K562 (cell line): Measurements from ENCODE around the gene PHF19. TPM values are rescaled to one million over a fixed set of nuclear protein-coding genes. Genes with fewer than 3 reads are reported as not detected.

ENCODE experiments used
- HNRNPH1 ChIP-seq: fragments of 200-400 bp; formaldehyde crosslinking; optimal IDR thresholded peaks from 2 replicates; pipeline ENCODE3; 2017; ENCODE audit warnings: low read depth, mild to moderate bottlenecking, low read length, moderate library complexity
- HNRNPLL ChIP-seq: fragments of 200-400 bp; formaldehyde crosslinking; IDR thresholded peaks from 2 replicates; pipeline ENCODE4 v1.6.1; 2017; ENCODE audit warnings: low read length, low read depth, mild to moderate bottlenecking; ENCODE audit not compliant: poor library complexity, severe bottlenecking
- KAT2B ChIP-seq: IDR thresholded peaks from one replicate; pipeline ENCODE4 v1.6.1; 2012; ENCODE audit warnings: low read depth, mild to moderate bottlenecking, control low read depth, inconsistent platforms, low read length, moderate library complexity
- POLR2AphosphoS2 ChIP-seq: IDR thresholded peaks from 2 replicates; pipeline ENCODE4 v1.6.1; 2012; ENCODE audit warnings: low read length, improper control_type of control experiment
- POU5F1 ChIP-seq: fragments of 150-350 bp; IDR thresholded peaks from 2 replicates; pipeline ENCODE4 v1.6.1; 2014; ENCODE audit warnings: borderline replicate concordance, low read length, low read depth, mild to moderate bottlenecking; ENCODE audit not compliant: partially characterized antibody
- RHOXF2B ChIP-seq: fragments of 250-450 bp; sonication (Bioruptor Pico); conservative IDR thresholded peaks from 2 replicates; pipeline ENCODE4 v1.5.1; 2021
- TCFL5 ChIP-seq: fragments of 250-450 bp; sonication (Bioruptor Pico); conservative IDR thresholded peaks from 2 replicates; pipeline ENCODE4 v1.6.1; 2021; ENCODE audit warnings: mild to moderate bottlenecking, moderate library complexity, matching md5 sums
- ZFP91 ChIP-seq: sonication (generic); formaldehyde crosslinking; IDR thresholded peaks from 2 replicates; pipeline ENCODE4 v1.8.0; 2022; ENCODE audit warnings: mild to moderate bottlenecking, missing genetic modification reagents
- polyA plus RNA-seq, 8 experiments: library from polyadenylated mRNA; depleted of rRNA in 4 of 8; stranded (reverse) in 5 of 8; unstranded in 3 of 8; fragments of >200 nt; fragmentation: Nextera tagmentation in 2 of 8; fragmentation: Illumina TruSeq in 1 of 8; extraction: Ambion mirVana in 2 of 8; extraction: Trizol in 1 of 8; gene quantifications; 2 replicates each; pipeline versions ENCODE4 v1.2.1 to v1.2.3, GENCODE V29; 2011 to 2014; ENCODE audit warnings: inconsistent platforms in 1 of 8, missing spikeins in 1 of 8
- total RNA-seq, 7 experiments: library from RNA; depleted of rRNA in 6 of 7; stranded (reverse); fragments of >200 nt in 6 of 7; fragmentation: Illumina TruSeq in 2 of 7; extraction: Trizol in 2 of 7; gene quantifications; 2 replicates each; pipeline versions ENCODE4 v1.2.1 to v1.2.3, GENCODE V29; 2011 to 2021; ENCODE audit warnings: low replicate concordance in 1 of 7
- TF ChIP-seq, protein P1 (sequence below): IDR thresholded peaks from 3 replicates; pipeline ENCODE4 v1.6.1; 2011; ENCODE audit warnings: borderline replicate concordance, mild to moderate bottlenecking, moderate library complexity; ENCODE audit not compliant: insufficient read length; ENCODE audit errors: extremely low read depth
- TF ChIP-seq, protein P2 (sequence below): fragments of 450-650 bp; IDR thresholded peaks from 2 replicates; pipeline ENCODE4 v1.6.1; 2016; ENCODE audit warnings: mild to moderate bottlenecking, moderate library complexity

The PHF19 gene
- total and polyA plus RNA-seq, 9 of the 15 experiments (the other 6 are each of a cell fraction or from before 2014, with no cell fraction given) = 95.8 to 403 (median 255) TPM

DNA sequence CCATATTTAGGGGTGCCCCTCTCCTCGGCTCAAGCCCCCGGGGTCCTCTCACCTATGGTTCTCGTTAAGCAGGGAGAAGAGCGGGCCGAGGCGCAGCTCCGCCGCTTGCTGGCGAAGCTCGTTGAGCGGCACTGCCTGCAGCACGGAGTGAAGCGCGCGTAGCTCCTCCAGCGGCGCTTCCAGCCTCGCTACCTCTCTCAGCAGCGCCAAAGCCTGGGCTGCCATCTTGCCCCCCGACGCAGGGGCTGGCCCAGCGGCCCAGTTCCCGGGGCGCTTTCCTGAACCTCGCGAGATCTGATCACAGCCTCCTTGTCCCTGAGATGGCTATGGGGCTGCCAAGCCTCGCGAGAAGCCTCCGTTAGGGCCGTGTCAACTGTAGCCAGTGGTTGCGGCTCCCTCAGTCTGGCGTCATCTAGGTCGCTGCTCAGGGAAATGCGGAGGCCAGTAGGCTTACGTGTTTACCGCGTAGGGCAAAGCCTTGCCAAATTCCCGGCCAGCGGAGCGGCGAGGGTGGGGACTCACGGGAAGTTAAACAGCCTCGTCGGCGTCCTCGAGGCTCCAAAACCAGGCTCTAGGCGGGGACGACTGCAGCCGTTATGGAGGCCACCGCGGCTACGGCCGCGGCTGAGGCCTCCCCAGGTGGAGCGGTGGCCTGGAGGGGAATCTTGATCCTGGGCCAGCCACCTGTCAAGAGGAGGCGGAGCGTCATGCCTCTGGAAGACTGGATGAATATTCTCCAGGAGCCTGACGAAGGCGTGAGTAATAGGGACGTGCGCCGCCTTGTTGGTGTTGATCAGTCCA lies 34.1 kb downstream of the PHF19 start, which contains the start of gene PSMD5 (continued):
- TF ChIP-seq HNRNPLL (no peak), POLR2AphosphoS2 (0 out of 2 replicates have a peak, but pooled peaks have one; percentile 29), TCFL5 (CRISPR knock-in tag) (no peak), ZFP91 (CRISPR knock-in tag) (no peak), POU5F1 (no peak), RHOXF2B (CRISPR knock-in tag) (0 out of 2 replicates have a peak, but pooled peaks have one; percentile 82), HNRNPH1 (no peak), KAT2B (no peak)
- TF ChIP-seq, protein P1, sequence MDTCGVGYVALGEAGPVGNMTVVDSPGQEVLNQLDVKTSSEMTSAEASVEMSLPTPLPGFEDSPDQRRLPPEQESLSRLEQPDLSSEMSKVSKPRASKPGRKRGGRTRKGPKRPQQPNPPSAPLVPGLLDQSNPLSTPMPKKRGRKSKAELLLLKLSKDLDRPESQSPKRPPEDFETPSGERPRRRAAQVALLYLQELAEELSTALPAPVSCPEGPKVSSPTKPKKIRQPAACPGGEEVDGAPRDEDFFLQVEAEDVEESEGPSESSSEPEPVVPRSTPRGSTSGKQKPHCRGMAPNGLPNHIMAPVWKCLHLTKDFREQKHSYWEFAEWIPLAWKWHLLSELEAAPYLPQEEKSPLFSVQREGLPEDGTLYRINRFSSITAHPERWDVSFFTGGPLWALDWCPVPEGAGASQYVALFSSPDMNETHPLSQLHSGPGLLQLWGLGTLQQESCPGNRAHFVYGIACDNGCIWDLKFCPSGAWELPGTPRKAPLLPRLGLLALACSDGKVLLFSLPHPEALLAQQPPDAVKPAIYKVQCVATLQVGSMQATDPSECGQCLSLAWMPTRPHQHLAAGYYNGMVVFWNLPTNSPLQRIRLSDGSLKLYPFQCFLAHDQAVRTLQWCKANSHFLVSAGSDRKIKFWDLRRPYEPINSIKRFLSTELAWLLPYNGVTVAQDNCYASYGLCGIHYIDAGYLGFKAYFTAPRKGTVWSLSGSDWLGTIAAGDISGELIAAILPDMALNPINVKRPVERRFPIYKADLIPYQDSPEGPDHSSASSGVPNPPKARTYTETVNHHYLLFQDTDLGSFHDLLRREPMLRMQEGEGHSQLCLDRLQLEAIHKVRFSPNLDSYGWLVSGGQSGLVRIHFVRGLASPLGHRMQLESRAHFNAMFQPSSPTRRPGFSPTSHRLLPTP = no peak
- TF ChIP-seq, protein P2, sequence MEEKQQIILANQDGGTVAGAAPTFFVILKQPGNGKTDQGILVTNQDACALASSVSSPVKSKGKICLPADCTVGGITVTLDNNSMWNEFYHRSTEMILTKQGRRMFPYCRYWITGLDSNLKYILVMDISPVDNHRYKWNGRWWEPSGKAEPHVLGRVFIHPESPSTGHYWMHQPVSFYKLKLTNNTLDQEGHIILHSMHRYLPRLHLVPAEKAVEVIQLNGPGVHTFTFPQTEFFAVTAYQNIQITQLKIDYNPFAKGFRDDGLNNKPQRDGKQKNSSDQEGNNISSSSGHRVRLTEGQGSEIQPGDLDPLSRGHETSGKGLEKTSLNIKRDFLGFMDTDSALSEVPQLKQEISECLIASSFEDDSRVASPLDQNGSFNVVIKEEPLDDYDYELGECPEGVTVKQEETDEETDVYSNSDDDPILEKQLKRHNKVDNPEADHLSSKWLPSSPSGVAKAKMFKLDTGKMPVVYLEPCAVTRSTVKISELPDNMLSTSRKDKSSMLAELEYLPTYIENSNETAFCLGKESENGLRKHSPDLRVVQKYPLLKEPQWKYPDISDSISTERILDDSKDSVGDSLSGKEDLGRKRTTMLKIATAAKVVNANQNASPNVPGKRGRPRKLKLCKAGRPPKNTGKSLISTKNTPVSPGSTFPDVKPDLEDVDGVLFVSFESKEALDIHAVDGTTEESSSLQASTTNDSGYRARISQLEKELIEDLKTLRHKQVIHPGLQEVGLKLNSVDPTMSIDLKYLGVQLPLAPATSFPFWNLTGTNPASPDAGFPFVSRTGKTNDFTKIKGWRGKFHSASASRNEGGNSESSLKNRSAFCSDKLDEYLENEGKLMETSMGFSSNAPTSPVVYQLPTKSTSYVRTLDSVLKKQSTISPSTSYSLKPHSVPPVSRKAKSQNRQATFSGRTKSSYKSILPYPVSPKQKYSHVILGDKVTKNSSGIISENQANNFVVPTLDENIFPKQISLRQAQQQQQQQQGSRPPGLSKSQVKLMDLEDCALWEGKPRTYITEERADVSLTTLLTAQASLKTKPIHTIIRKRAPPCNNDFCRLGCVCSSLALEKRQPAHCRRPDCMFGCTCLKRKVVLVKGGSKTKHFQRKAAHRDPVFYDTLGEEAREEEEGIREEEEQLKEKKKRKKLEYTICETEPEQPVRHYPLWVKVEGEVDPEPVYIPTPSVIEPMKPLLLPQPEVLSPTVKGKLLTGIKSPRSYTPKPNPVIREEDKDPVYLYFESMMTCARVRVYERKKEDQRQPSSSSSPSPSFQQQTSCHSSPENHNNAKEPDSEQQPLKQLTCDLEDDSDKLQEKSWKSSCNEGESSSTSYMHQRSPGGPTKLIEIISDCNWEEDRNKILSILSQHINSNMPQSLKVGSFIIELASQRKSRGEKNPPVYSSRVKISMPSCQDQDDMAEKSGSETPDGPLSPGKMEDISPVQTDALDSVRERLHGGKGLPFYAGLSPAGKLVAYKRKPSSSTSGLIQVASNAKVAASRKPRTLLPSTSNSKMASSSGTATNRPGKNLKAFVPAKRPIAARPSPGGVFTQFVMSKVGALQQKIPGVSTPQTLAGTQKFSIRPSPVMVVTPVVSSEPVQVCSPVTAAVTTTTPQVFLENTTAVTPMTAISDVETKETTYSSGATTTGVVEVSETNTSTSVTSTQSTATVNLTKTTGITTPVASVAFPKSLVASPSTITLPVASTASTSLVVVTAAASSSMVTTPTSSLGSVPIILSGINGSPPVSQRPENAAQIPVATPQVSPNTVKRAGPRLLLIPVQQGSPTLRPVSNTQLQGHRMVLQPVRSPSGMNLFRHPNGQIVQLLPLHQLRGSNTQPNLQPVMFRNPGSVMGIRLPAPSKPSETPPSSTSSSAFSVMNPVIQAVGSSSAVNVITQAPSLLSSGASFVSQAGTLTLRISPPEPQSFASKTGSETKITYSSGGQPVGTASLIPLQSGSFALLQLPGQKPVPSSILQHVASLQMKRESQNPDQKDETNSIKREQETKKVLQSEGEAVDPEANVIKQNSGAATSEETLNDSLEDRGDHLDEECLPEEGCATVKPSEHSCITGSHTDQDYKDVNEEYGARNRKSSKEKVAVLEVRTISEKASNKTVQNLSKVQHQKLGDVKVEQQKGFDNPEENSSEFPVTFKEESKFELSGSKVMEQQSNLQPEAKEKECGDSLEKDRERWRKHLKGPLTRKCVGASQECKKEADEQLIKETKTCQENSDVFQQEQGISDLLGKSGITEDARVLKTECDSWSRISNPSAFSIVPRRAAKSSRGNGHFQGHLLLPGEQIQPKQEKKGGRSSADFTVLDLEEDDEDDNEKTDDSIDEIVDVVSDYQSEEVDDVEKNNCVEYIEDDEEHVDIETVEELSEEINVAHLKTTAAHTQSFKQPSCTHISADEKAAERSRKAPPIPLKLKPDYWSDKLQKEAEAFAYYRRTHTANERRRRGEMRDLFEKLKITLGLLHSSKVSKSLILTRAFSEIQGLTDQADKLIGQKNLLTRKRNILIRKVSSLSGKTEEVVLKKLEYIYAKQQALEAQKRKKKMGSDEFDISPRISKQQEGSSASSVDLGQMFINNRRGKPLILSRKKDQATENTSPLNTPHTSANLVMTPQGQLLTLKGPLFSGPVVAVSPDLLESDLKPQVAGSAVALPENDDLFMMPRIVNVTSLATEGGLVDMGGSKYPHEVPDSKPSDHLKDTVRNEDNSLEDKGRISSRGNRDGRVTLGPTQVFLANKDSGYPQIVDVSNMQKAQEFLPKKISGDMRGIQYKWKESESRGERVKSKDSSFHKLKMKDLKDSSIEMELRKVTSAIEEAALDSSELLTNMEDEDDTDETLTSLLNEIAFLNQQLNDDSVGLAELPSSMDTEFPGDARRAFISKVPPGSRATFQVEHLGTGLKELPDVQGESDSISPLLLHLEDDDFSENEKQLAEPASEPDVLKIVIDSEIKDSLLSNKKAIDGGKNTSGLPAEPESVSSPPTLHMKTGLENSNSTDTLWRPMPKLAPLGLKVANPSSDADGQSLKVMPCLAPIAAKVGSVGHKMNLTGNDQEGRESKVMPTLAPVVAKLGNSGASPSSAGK = no peak
